OCI-LY3 (cell line): ENCODE results near the gene GRID1.

Source experiments
- H2AFZ ChIP-seq: fragments of 200-600, 300-600 bp; shearing (Covaris generic); 2 replicates; pipeline ENCODE4 v1.6.0; 2014; ENCODE audit warnings: antibody characterized with exemption, low read depth, low read length
- H3K27ac ChIP-seq: fragments of 200-600, 300-600 bp; sonication (generic); 2 replicates; pipeline ENCODE4 v1.5.1; 2014; ENCODE audit warnings: mild to moderate bottlenecking, low read length, moderate library complexity, mixed read lengths
- H3K27me3 ChIP-seq: fragments of 200-600, 300-600 bp; sonication (generic); 2 replicates; pipeline ENCODE4 v1.6.1; 2014; ENCODE audit warnings: low read depth, low read length, mixed read lengths
- H3K36me3 ChIP-seq: fragments of 200-600, 300-600 bp; sonication (generic); replicated peaks from 2 replicates; pipeline ENCODE3; 2014; ENCODE audit warnings: low read depth, low read length, mixed read lengths
- H3K4me1 ChIP-seq: fragments of 300-600, 200-600 bp; sonication (generic); 2 replicates; pipeline ENCODE4 v1.6.1; 2014; ENCODE audit warnings: low read length, mixed read lengths
- H3K4me2 ChIP-seq: fragments of 200-600, 300-600 bp; sonication (generic); 2 replicates; pipeline ENCODE4 v1.6.1; 2014; ENCODE audit warnings: low read length, mixed read lengths
- H3K4me3 ChIP-seq: fragments of 300-600, 200-600 bp; sonication (generic); 2 replicates; pipeline ENCODE4 v1.5.1; 2014; ENCODE audit warnings: antibody characterized with exemption, mild to moderate bottlenecking, low read length, moderate library complexity
- H3K79me2 ChIP-seq: fragments of 300-600, 200-600 bp; shearing (Covaris generic); 2 replicates; pipeline ENCODE4 v1.6.1; 2014; ENCODE audit warnings: mild to moderate bottlenecking, low read length, mixed read lengths
- H3K9ac ChIP-seq: fragments of 300-600, 200-600 bp; shearing (Covaris generic); 2 replicates; pipeline ENCODE4 v1.6.0; 2014; ENCODE audit warnings: mild to moderate bottlenecking, low read length, moderate library complexity
- H3K9me3 ChIP-seq: fragments of 200-600, 300-600 bp; shearing (Covaris generic); 2 replicates; pipeline ENCODE4 v1.6.1; 2014; ENCODE audit warnings: low read length, mixed read lengths; ENCODE audit not compliant: insufficient read depth
- H4K20me1 ChIP-seq: fragments of 200-600, 300-600 bp; sonication (generic); 2 replicates; pipeline ENCODE4 v1.6.1; 2016; ENCODE audit warnings: low read length, mixed read lengths; ENCODE audit not compliant: insufficient read depth
- CTCF ChIP-seq: fragments of 200-600, 300-600 bp; sonication (generic); IDR thresholded peaks from 2 replicates; pipeline ENCODE4 v1.5.1; 2014; ENCODE audit warnings: antibody characterized with exemption, low read length, low read depth
- EZH2phosphoT487 ChIP-seq: fragments of 200-600 bp; shearing (Covaris generic); IDR thresholded peaks from 2 replicates; pipeline ENCODE4 v1.6.1; 2018; ENCODE audit warnings: antibody characterized with exemption, mixed run types, low read depth

The GRID1 gene

GRCh38 chr10:86265236-86265894, 101.2 kb downstream of the GRID1 start:
- H3K4me2 ChIP-seq, result no peak overlapping the region
- no peak overlapping the region for H3K9ac ChIP-seq
- H3K36me3 ChIP-seq, result no peaks in the 10 kb centered on the region
- H4K20me1 ChIP-seq, result no peaks in the 10 kb centered on the region
- no peaks in the 10 kb centered on the region for H3K79me2 ChIP-seq
- no peak overlapping the region for H3K4me3 ChIP-seq
- H3K4me1 ChIP-seq, result peaks cover 5% of the 10 kb centered on the region
- H3K27ac ChIP-seq, result no peak overlapping the region
- H3K27me3 ChIP-seq, result no peaks in the 10 kb centered on the region
- H2AFZ ChIP-seq, result no peak overlapping the region
- no peaks in the 10 kb centered on the region for H3K9me3 ChIP-seq
- TF ChIP-seq CTCF (no peak), EZH2phosphoT487 (no peak)

GRCh38 chr10:86264481-86265231, 101.9 kb downstream of the GRID1 start:
- no peaks in the 10 kb centered on the region for H3K79me2 ChIP-seq
- no peak overlapping the region for H2AFZ ChIP-seq
- no peak overlapping the region for H3K27ac ChIP-seq
- no peak for TF ChIP-seq CTCF
- TF ChIP-seq EZH2phosphoT487, result no peak
- peaks cover 5% of the 10 kb centered on the region for H3K4me1 ChIP-seq
- H3K27me3 ChIP-seq, result no peaks in the 10 kb centered on the region
- H3K4me3 ChIP-seq, result no peak overlapping the region
- H4K20me1 ChIP-seq, result no peaks in the 10 kb centered on the region
- no peaks in the 10 kb centered on the region for H3K9me3 ChIP-seq
- H3K36me3 ChIP-seq, result no peaks in the 10 kb centered on the region
- no peak overlapping the region for H3K9ac ChIP-seq
- H3K4me2 ChIP-seq, result no peak overlapping the region

- no peak overlapping the region for H2AFZ ChIP-seq
- H3K4me3 ChIP-seq, result no peak overlapping the region
- TF ChIP-seq EZH2phosphoT487 (no peak), CTCF (no peak)
- no peaks in the 10 kb centered on the region for H3K27me3 ChIP-seq
- H3K9me3 ChIP-seq, result no peaks in the 10 kb centered on the region
- no peak overlapping the region for H3K4me2 ChIP-seq
- peaks cover 5% of the 10 kb centered on the region for H3K4me1 ChIP-seq
- H3K9ac ChIP-seq, result no peak overlapping the region
- no peak overlapping the region for H3K27ac ChIP-seq
- no peaks in the 10 kb centered on the region for H3K36me3 ChIP-seq
- H3K79me2 ChIP-seq, result no peaks in the 10 kb centered on the region
- no peaks in the 10 kb centered on the region for H4K20me1 ChIP-seq
These were observed 102.7 kb downstream of the GRID1 start for GRCh38 chr10:86263907-86264306.

DNA sequence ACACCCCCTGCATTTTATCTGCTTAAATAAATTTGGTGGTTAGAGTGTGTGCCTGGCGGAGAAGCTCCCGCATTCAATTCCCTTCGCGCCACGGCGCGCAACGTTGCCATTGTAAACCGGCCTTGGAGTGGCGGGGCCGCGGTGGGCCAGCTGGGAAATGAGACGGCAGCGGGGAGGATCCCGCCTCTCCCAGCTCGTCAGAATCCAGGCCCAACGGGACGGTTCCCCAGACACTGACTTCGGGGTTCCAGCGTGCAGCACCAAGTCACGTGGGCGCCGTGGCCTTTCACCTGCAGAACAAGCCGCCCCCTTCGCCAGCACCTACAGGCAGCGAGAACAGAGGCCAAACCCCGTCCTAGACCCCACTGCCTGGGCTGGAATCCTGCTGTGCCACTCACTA, 103.4 kb downstream of the GRID1 start:
- no peak overlapping the region for H3K4me2 ChIP-seq
- no peaks in the 10 kb centered on the region for H4K20me1 ChIP-seq
- H3K79me2 ChIP-seq, result no peaks in the 10 kb centered on the region
- TF ChIP-seq EZH2phosphoT487, result no peak
- no peak for TF ChIP-seq CTCF
- no peak overlapping the region for H2AFZ ChIP-seq
- H3K27ac ChIP-seq, result no peak overlapping the region
- H3K9ac ChIP-seq, result no peak overlapping the region
- H3K36me3 ChIP-seq, result no peaks in the 10 kb centered on the region
- no peaks in the 10 kb centered on the region for H3K9me3 ChIP-seq
- peaks cover 5% of the 10 kb centered on the region for H3K4me1 ChIP-seq
- H3K27me3 ChIP-seq, result no peaks in the 10 kb centered on the region
- H3K4me3 ChIP-seq, result no peak overlapping the region
